Osteoblast (primary cell): Measurements from ENCODE around the gene WDFY4. TPM values are rescaled to one million over a fixed set of nuclear protein-coding genes. Genes with fewer than 3 reads are reported as not detected.

Experiments
- DNase-seq: peaks from one replicate; pipeline ENCODE4 v3.0.0; 2011; ENCODE audit warnings: low spot score, mixed read lengths; ENCODE audit not compliant: insufficient read length; ENCODE audit errors: missing footprints
- H2AFZ ChIP-seq: 2 replicates; pipeline ENCODE4 v1.6.0; 2011; ENCODE audit warnings: mild to moderate bottlenecking, low read length
- H3K27ac ChIP-seq: 2 replicates; pipeline ENCODE4 v1.5.1; 2011; ENCODE audit warnings: mild to moderate bottlenecking, low read depth, low read length, moderate library complexity
- H3K27me3 ChIP-seq: 2 replicates; pipeline ENCODE4 v1.6.0; 2012; ENCODE audit warnings: mild to moderate bottlenecking, control low read depth, inconsistent platforms, low read length, moderate library complexity; ENCODE audit not compliant: insufficient read depth
- H3K36me3 ChIP-seq: 2 replicates; pipeline ENCODE4 v1.5.1; 2011; ENCODE audit warnings: mild to moderate bottlenecking, low read length, control low read depth, moderate library complexity; ENCODE audit not compliant: insufficient read depth
- H3K4me1 ChIP-seq: 2 replicates; pipeline ENCODE4 v1.5.1; 2011; ENCODE audit warnings: mild to moderate bottlenecking, low read length, control low read depth, moderate library complexity; ENCODE audit not compliant: insufficient read depth
- H3K4me2 ChIP-seq: 2 replicates; pipeline ENCODE4 v1.6.0; 2011; ENCODE audit warnings: mild to moderate bottlenecking, low read length; ENCODE audit not compliant: insufficient read depth
- H3K4me3 ChIP-seq: fragments of 200-600 bp; sonication (generic); 3 replicates; pipeline ENCODE4 v1.5.1; 2012; ENCODE audit warnings: mild to moderate bottlenecking, low read length, inconsistent platforms; ENCODE audit not compliant: insufficient read depth
- H3K79me2 ChIP-seq: 2 replicates; pipeline ENCODE4 v1.6.0; 2012; ENCODE audit warnings: mild to moderate bottlenecking, low read length, control low read depth, inconsistent platforms; ENCODE audit not compliant: insufficient read depth
- H3K9me3 ChIP-seq: 2 replicates; pipeline ENCODE4 v1.5.1; 2011; ENCODE audit warnings: low read depth, low read length, control low read depth
- H4K20me1 ChIP-seq: 2 replicates; pipeline ENCODE4 v1.6.0; 2012; ENCODE audit warnings: mild to moderate bottlenecking, low read length, control low read depth; ENCODE audit not compliant: insufficient read depth
- CTCF ChIP-seq: IDR thresholded peaks from 2 replicates; pipeline ENCODE4 v1.5.1; 2011; ENCODE audit warnings: mild to moderate bottlenecking, low read depth, low read length, moderate library complexity; ENCODE audit errors: extremely low read depth
- total RNA-seq: library from RNA; depleted of rRNA; stranded (reverse); fragments of >200 nt; gene quantifications from 2 replicates; pipeline ENCODE4 v1.2.3, GENCODE V29; 2012

Gene WDFY4
- total RNA-seq, 1 donor, result 0.36 TPM

DNA sequence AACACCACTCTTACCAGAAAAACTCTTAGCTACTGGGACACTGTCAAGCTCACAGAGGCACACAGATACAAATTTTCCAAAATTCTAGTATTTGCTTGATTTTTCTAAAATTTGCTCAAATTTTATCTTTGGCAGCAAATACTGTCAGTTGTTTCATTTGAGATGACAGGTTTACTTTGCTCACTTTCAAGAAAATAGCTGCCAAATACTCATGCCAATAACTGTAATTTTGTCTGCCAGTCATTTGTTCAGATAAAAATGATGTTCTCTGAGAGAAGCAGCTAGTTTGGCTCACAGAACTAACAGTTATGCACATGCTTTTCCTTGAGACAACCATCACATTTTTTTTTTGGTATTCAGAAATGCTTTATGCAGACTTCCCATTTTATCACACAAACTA is 172.2 kb downstream of the WDFY4 start:
- Histone ChIP-seq H3K27ac (no peak overlapping the region), H3K27me3 (peaks cover 13% of the 10 kb centered on the region), H3K9me3 (no peaks in the 10 kb centered on the region), H3K4me3 (no peak overlapping the region), H4K20me1 (no peaks in the 10 kb centered on the region), H3K79me2 (no peaks in the 10 kb centered on the region), H3K36me3 (no peaks in the 10 kb centered on the region), H3K4me2 (no peak overlapping the region), H3K4me1 (no peaks in the 10 kb centered on the region), H2AFZ (no peak overlapping the region)
- DNase-seq, result no peak
- TF ChIP-seq CTCF, result no peak

GRCh38 chr10:48872234-48872633 is 187.6 kb downstream of the WDFY4 start:
- H3K9me3 ChIP-seq, result no peaks in the 10 kb centered on the region
- DNase-seq, result no peak
- H3K4me1 ChIP-seq, result no peaks in the 10 kb centered on the region
- no peak overlapping the region for H3K4me3 ChIP-seq
- H3K4me2 ChIP-seq, result no peak overlapping the region
- H3K27ac ChIP-seq, result no peak overlapping the region
- H3K27me3 ChIP-seq, result peaks cover 3% of the 10 kb centered on the region
- H3K79me2 ChIP-seq, result no peaks in the 10 kb centered on the region
- no peaks in the 10 kb centered on the region for H3K36me3 ChIP-seq
- no peak overlapping the region for H2AFZ ChIP-seq
- H4K20me1 ChIP-seq, result no peaks in the 10 kb centered on the region
- no peak for TF ChIP-seq CTCF

GRCh38 chr10:48878091-48878490 is 193.4 kb downstream of the WDFY4 start:
- Histone ChIP-seq H3K36me3 (no peaks in the 10 kb centered on the region), H3K79me2 (no peaks in the 10 kb centered on the region), H3K4me1 (no peaks in the 10 kb centered on the region), H3K4me2 (no peak overlapping the region), H2AFZ (no peak overlapping the region), H3K9me3 (no peaks in the 10 kb centered on the region), H3K27me3 (peaks cover 3% of the 10 kb centered on the region), H4K20me1 (no peaks in the 10 kb centered on the region), H3K27ac (no peak overlapping the region), H3K4me3 (no peak overlapping the region)
- no peak for DNase-seq
- TF ChIP-seq CTCF, result no peak

GRCh38 chr10:48879451-48879850 is 194.8 kb downstream of the WDFY4 start:
- H3K9me3 ChIP-seq, result no peaks in the 10 kb centered on the region
- H2AFZ ChIP-seq, result no peak overlapping the region
- no peaks in the 10 kb centered on the region for H4K20me1 ChIP-seq
- no peaks in the 10 kb centered on the region for H3K79me2 ChIP-seq
- H3K36me3 ChIP-seq, result no peaks in the 10 kb centered on the region
- H3K4me2 ChIP-seq, result no peak overlapping the region
- no peak for DNase-seq
- peaks cover 6% of the 10 kb centered on the region for H3K27me3 ChIP-seq
- H3K4me3 ChIP-seq, result no peak overlapping the region
- TF ChIP-seq CTCF, result no peak
- H3K27ac ChIP-seq, result no peak overlapping the region
- H3K4me1 ChIP-seq, result no peaks in the 10 kb centered on the region
